OCI-LY3 (cell line): ENCODE results near the gene FAM180B.
"Not testable (repeated sequence)": the region's sequence is repeated elsewhere in the genome, so short reads cannot be mapped to it uniquely, and the experiment has no call there.

Experiments used
- H2AFZ ChIP-seq: fragments of 200-600, 300-600 bp; shearing (Covaris generic); 2 replicates; pipeline ENCODE4 v1.6.0; 2014; ENCODE audit warnings: antibody characterized with exemption, low read depth, low read length
- H3K27ac ChIP-seq: fragments of 200-600, 300-600 bp; sonication (generic); 2 replicates; pipeline ENCODE4 v1.5.1; 2014; ENCODE audit warnings: mild to moderate bottlenecking, low read length, moderate library complexity, mixed read lengths
- H3K27me3 ChIP-seq: fragments of 200-600, 300-600 bp; sonication (generic); 2 replicates; pipeline ENCODE4 v1.6.1; 2014; ENCODE audit warnings: low read depth, low read length, mixed read lengths
- H3K36me3 ChIP-seq: fragments of 200-600, 300-600 bp; sonication (generic); replicated peaks from 2 replicates; pipeline ENCODE3; 2014; ENCODE audit warnings: low read depth, low read length, mixed read lengths
- H3K4me1 ChIP-seq: fragments of 300-600, 200-600 bp; sonication (generic); 2 replicates; pipeline ENCODE4 v1.6.1; 2014; ENCODE audit warnings: low read length, mixed read lengths
- H3K4me2 ChIP-seq: fragments of 200-600, 300-600 bp; sonication (generic); 2 replicates; pipeline ENCODE4 v1.6.1; 2014; ENCODE audit warnings: low read length, mixed read lengths
- H3K4me3 ChIP-seq: fragments of 300-600, 200-600 bp; sonication (generic); 2 replicates; pipeline ENCODE4 v1.5.1; 2014; ENCODE audit warnings: antibody characterized with exemption, mild to moderate bottlenecking, low read length, moderate library complexity
- H3K79me2 ChIP-seq: fragments of 300-600, 200-600 bp; shearing (Covaris generic); 2 replicates; pipeline ENCODE4 v1.6.1; 2014; ENCODE audit warnings: mild to moderate bottlenecking, low read length, mixed read lengths
- H3K9ac ChIP-seq: fragments of 300-600, 200-600 bp; shearing (Covaris generic); 2 replicates; pipeline ENCODE4 v1.6.0; 2014; ENCODE audit warnings: mild to moderate bottlenecking, low read length, moderate library complexity
- H3K9me3 ChIP-seq: fragments of 200-600, 300-600 bp; shearing (Covaris generic); 2 replicates; pipeline ENCODE4 v1.6.1; 2014; ENCODE audit warnings: low read length, mixed read lengths; ENCODE audit not compliant: insufficient read depth
- H4K20me1 ChIP-seq: fragments of 200-600, 300-600 bp; sonication (generic); 2 replicates; pipeline ENCODE4 v1.6.1; 2016; ENCODE audit warnings: low read length, mixed read lengths; ENCODE audit not compliant: insufficient read depth
- EZH2phosphoT487 ChIP-seq: fragments of 200-600 bp; shearing (Covaris generic); IDR thresholded peaks from 2 replicates; pipeline ENCODE4 v1.6.1; 2018; ENCODE audit warnings: antibody characterized with exemption, mixed run types, low read depth
- TF ChIP-seq, protein P1 (sequence below): fragments of 200-600, 300-600 bp; sonication (generic); IDR thresholded peaks from 2 replicates; pipeline ENCODE4 v1.5.1; 2014; ENCODE audit warnings: antibody characterized with exemption, low read length, low read depth

FAM180B gene

DNA sequence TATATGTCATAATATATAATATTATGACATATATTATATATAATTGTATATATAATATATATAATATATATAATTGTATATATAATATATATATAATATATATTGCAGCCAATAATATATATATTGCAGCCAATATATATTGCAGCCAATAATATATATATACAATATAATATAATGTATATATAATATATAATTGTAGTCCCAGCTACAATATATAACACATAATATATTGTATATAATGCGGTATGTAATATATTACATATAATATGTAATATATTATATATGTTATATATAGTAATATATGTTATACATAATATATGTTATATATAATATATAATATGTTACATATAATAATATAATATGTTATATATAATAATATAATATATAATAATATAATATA, 27.8 kb upstream of the FAM180B start:
- H2AFZ ChIP-seq, result no peak overlapping the region
- TF ChIP-seq EZH2phosphoT487, result no peak
- TF ChIP-seq, protein P1, sequence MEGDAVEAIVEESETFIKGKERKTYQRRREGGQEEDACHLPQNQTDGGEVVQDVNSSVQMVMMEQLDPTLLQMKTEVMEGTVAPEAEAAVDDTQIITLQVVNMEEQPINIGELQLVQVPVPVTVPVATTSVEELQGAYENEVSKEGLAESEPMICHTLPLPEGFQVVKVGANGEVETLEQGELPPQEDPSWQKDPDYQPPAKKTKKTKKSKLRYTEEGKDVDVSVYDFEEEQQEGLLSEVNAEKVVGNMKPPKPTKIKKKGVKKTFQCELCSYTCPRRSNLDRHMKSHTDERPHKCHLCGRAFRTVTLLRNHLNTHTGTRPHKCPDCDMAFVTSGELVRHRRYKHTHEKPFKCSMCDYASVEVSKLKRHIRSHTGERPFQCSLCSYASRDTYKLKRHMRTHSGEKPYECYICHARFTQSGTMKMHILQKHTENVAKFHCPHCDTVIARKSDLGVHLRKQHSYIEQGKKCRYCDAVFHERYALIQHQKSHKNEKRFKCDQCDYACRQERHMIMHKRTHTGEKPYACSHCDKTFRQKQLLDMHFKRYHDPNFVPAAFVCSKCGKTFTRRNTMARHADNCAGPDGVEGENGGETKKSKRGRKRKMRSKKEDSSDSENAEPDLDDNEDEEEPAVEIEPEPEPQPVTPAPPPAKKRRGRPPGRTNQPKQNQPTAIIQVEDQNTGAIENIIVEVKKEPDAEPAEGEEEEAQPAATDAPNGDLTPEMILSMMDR, result no peak
- H3K4me1 ChIP-seq, result no peaks in the 10 kb centered on the region
- no peaks in the 10 kb centered on the region for H3K79me2 ChIP-seq
- H3K9ac ChIP-seq, result no peak overlapping the region
- no peaks in the 10 kb centered on the region for H3K9me3 ChIP-seq
- H3K27me3 ChIP-seq, result no peaks in the 10 kb centered on the region
- no peaks in the 10 kb centered on the region for H3K36me3 ChIP-seq
- H3K4me3 ChIP-seq, result no peak overlapping the region
- no peak overlapping the region for H3K4me2 ChIP-seq
- no peaks in the 10 kb centered on the region for H4K20me1 ChIP-seq
- H3K27ac ChIP-seq, result no peak overlapping the region

DNA sequence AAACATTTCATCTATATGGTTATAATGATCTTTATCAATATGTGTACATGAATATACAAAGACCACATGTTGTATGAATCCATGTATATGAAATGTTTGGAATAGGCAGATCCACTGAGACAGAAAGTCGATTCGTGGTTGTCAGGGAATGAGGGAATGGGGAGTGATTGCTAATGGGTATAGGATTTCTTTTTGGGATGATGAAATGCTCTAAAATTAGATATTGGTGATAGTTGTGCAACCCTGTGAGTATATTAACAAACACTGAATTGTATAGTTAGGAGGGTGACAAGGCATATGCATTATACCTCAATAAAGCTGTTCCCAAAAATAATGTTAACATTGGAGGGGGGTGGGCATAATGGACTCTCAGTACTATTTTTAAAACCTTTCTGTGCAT, 26.1 kb upstream of the FAM180B start:
- Histone ChIP-seq H3K27me3 (no peaks in the 10 kb centered on the region), H3K79me2 (peaks cover 7% of the 10 kb centered on the region), H3K9ac (no peak overlapping the region), H3K36me3 (no peaks in the 10 kb centered on the region), H3K27ac (no peak overlapping the region), H2AFZ (no peak overlapping the region), H3K4me3 (no peak overlapping the region), H3K9me3 (no peaks in the 10 kb centered on the region), H4K20me1 (no peaks in the 10 kb centered on the region), H3K4me2 (no peak overlapping the region), H3K4me1 (peaks cover 3% of the 10 kb centered on the region; the same call in 1 of the 2 replicates)
- TF ChIP-seq, protein P1, result no peak

DNA sequence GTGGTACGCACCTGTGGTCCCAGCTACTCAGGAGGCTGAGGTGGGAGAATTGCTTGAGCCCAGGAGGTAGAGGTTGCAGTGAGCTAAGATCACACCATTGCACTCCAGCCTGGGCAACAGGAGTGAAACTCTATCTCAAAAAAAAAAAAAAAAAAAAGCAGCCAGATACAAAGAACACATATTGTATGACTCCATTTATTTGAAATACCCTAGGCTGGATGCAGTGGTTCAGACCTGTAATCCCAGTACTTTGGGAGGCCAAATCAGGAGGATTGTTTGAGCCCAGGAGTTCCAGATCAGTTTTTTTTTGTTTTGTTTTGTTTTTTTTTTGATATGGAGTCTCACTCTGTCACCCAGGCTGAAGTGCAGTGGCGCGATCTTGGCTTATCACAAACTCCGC, 24.1 kb upstream of the FAM180B start:
- not testable (repeated sequence) for H3K4me2 ChIP-seq, H3K9ac ChIP-seq, H3K4me3 ChIP-seq, H3K9me3 ChIP-seq, H2AFZ ChIP-seq, H4K20me1 ChIP-seq, H3K36me3 ChIP-seq, H3K27ac ChIP-seq, H3K27me3 ChIP-seq
- Histone ChIP-seq H3K79me2 (peaks cover 26% of the 10 kb centered on the region), H3K4me1 (peaks cover 11% of the 10 kb centered on the region)

DNA sequence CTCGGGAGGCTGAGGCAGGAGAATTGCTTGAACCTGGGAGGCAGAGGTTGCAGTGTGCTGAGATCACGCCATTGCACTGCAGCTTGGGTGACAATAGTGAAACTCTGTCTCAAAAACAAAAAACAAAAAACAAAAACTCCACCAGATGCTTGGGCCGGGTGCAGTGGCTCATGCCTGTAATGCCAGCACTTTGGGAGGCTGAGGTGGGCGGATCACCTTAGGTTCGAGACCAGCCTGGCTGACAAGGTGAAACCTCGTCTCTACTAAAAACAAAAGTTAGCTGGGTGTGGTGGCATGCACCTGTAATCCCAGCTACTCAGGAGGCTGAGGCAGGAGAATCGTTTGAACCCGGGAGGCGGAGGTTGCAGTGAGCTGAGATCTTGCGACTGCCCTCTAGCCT, 22.1 kb upstream of the FAM180B start:
- H3K9me3 ChIP-seq, H2AFZ ChIP-seq, H3K27ac ChIP-seq, H4K20me1 ChIP-seq, H3K27me3 ChIP-seq, H3K36me3 ChIP-seq, H3K9ac ChIP-seq: not testable (repeated sequence)
- H3K4me2 ChIP-seq, result peak overlapping the region; percentile 100; the same call in 1 of the 2 replicates
- peaks cover 11% of the 10 kb centered on the region for H3K4me1 ChIP-seq
- H3K4me3 ChIP-seq, result 0 out of 2 replicates have a peak overlapping the region, but pooled peaks have one; percentile 94
- peaks cover 43% of the 10 kb centered on the region for H3K79me2 ChIP-seq

DNA sequence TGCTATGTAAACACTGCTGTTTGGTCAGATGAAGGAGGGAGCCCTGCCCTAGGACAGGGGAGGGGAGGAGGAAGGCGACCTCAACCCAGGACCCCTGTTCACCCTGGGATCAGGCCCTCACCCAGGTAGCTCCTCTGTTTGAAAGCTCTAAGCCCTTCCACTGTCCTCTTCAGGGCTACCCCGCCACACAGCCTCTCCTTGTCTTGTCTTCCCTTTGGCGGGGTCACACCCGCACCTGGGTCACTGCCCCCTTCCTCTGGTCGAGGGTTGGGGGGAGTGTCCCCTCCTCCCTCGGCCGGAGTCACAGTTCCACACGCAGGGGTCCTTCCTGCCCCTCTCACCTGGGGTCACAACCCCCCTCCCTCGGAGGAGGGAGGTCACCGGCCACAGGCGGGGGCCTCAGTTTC, 21.5 kb upstream of the FAM180B start:
- Histone ChIP-seq H3K4me2 (peak overlapping the region; percentile 100), H3K27ac (peak overlapping the region; percentile 51), H3K9ac (peak overlapping the region; percentile 90), H3K4me3 (peak overlapping the region; percentile 94), H3K27me3 (no peaks in the 10 kb centered on the region), H4K20me1 (no peaks in the 10 kb centered on the region), H3K36me3 (peaks cover 12% of the 10 kb centered on the region), H3K9me3 (no peaks in the 10 kb centered on the region), H3K4me1 (peaks cover 11% of the 10 kb centered on the region), H2AFZ (peak overlapping the region; percentile 60; the same call in 1 of the 2 replicates), H3K79me2 (peaks cover 49% of the 10 kb centered on the region)
- TF ChIP-seq EZH2phosphoT487, result no peak
